Activated B cell treated with CpG ODN at 0.5 μM for 24 hours (primary cell): ENCODE results near the gene PES1. TPM values are rescaled to one million over a fixed set of nuclear protein-coding genes. Genes with fewer than 3 reads are reported as not detected.

ENCODE experiments used
- ATAC-seq: fragments of 200-7000 bp; cut with Tn5 transposase; one replicate; pipeline ENCODE4 v1.10.0; 2021; ENCODE audit warnings: low read depth, mild to moderate bottlenecking, moderate library complexity
- CTCF ChIA-PET: fragments of 350-600 bp; sonication (Branson Sonifier 250); formaldehyde crosslinking; loops from one replicate; lab custom pipeline; 2021; ENCODE audit warnings: antibody characterized with exemption; lab: Charles Lee
- POLR2A ChIA-PET: fragments of 350-600 bp; sonication (Branson Sonifier 250); formaldehyde crosslinking; loops from one replicate; lab custom pipeline; 2021; ENCODE audit warnings: antibody characterized with exemption; lab: Charles Lee
- DNase-seq: peaks from one replicate; pipeline ENCODE4 v3.0.0; 2022
- H3K27ac Mint-ChIP-seq: one replicate; pipeline ENCODE4 v1.8.0; 2020; ENCODE audit warnings: mixed read lengths
- H3K27me3 Mint-ChIP-seq: one replicate; pipeline ENCODE4 v1.8.0; 2021; ENCODE audit warnings: mixed read lengths
- H3K36me3 Mint-ChIP-seq: one replicate; pipeline ENCODE4 v1.8.0; 2021; ENCODE audit warnings: low read depth, mixed read lengths
- H3K4me1 Mint-ChIP-seq: one replicate; pipeline ENCODE4 v1.8.0; 2021; ENCODE audit warnings: mixed read lengths
- H3K4me3 Mint-ChIP-seq: one replicate; pipeline ENCODE4 v1.8.0; 2020; ENCODE audit warnings: mild to moderate bottlenecking, mixed read lengths
- H3K9me3 Mint-ChIP-seq: one replicate; pipeline ENCODE4 v1.8.0; 2020; ENCODE audit warnings: mixed read lengths
- intact Hi-C: fragments of 100-400 bp; cut with micrococcal nuclease; formaldehyde crosslinking; loops from one replicate; pipeline ENCODE4 v1.15.1; 2024
- total RNA-seq: library from RNA; stranded (reverse); gene quantifications from 2 replicates; pipeline ENCODE4 v1.2.3, GENCODE V29; 2022
- TF ChIP-seq, protein P1 (sequence below): fragments of 200-600 bp; IDR thresholded peaks from one replicate; pipeline ENCODE4 v1.8.0; 2022; ENCODE audit warnings: antibody characterized with exemption, mild to moderate bottlenecking

PES1 gene
- 124 TPM in 2 replicates for total RNA-seq

- POLR2A ChIA-PET = interaction anchor here (0.7 to 2.0 kb wide), 9 partner anchors 9 to 377 kb away, joined by 3 to 11 read pairs (median 6); partner anchors contain the start of genes CCDC157, MORC2, SF3A1 and SLC35E4
- Mint-ChIP-seq H3K4me3 (no peak within 1 kb of the TSS), H3K27ac (no peak within 1 kb of the TSS), H3K4me1 (no peaks in the 10 kb centered on the region), H3K27me3 (peaks cover 1% of the 10 kb centered on the region), H3K36me3 (peaks cover 30% of the 10 kb centered on the region), H3K9me3 (no peaks in the 10 kb centered on the region)
- DNase-seq (peak; percentile 87), ATAC-seq (peak; percentile 95)
- TF ChIP-seq, protein P1, sequence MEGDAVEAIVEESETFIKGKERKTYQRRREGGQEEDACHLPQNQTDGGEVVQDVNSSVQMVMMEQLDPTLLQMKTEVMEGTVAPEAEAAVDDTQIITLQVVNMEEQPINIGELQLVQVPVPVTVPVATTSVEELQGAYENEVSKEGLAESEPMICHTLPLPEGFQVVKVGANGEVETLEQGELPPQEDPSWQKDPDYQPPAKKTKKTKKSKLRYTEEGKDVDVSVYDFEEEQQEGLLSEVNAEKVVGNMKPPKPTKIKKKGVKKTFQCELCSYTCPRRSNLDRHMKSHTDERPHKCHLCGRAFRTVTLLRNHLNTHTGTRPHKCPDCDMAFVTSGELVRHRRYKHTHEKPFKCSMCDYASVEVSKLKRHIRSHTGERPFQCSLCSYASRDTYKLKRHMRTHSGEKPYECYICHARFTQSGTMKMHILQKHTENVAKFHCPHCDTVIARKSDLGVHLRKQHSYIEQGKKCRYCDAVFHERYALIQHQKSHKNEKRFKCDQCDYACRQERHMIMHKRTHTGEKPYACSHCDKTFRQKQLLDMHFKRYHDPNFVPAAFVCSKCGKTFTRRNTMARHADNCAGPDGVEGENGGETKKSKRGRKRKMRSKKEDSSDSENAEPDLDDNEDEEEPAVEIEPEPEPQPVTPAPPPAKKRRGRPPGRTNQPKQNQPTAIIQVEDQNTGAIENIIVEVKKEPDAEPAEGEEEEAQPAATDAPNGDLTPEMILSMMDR = no peak
- CTCF ChIA-PET = interaction anchor here (0.9 to 1.0 kb wide), 2 partner anchors 43 kb away, joined by 3 to 5 read pairs; no protein-coding TSS in a partner anchor
- intact Hi-C loops = loop anchor here (1.0 to 5.0 kb wide), 12 partner anchors 11 to 709 kb away; partner anchors contain the start of genes CASTOR1, DUSP18, MTMR3 and OSM
Measured at GRCh38 chr22:30591588-30592359, at the start of gene PES1. PES1 (minus strand) TSS chr22:30591910; CDS start chr22:30591833, 77 bp downstream.

DNA sequence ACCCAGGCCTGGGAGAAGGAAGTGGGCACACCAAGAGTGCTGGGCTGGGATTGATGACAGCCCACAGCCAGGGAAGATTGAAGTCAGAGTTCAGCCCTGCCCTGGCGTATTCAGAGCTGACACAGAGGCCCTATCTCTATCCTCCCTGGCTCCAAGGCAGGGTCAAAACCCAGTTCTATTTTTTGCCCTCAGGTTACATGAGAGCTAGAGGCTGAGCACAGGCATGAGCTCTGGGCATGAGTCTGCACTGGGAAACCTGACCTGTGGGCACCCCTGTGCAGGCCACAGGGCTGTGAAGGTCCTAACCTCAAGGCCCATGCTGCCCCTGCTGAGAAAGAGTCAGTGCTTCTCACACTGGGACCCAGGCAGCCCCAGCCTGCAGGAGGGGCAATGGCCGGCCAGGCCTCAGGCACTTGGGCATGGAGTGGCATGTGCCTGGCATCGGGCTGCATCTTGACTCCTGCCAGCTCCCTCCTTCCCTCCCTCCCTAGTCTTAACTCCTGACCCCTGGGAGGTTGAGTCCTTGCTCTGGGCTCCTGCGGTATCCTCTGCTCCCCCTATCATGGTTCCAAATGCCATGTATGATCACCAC, 49.2 kb upstream of the PES1 start:
- CTCF ChIA-PET = no interaction called here
- DNase-seq (no peak), ATAC-seq (no peak)
- H3K27ac Mint-ChIP-seq = no peak overlapping the region
- POLR2A ChIA-PET = interaction anchor here (0.6 kb wide), 1 partner anchor 279 kb away, joined by 9 read pairs; no protein-coding TSS in a partner anchor
- TF ChIP-seq, protein P1 = no peak
- H3K27me3 Mint-ChIP-seq = no peaks in the 10 kb centered on the region
- peaks cover 7% of the 10 kb centered on the region for H3K4me1 Mint-ChIP-seq
- H3K4me3 Mint-ChIP-seq = no peak overlapping the region
- peaks cover 3% of the 10 kb centered on the region for H3K36me3 Mint-ChIP-seq
- intact Hi-C loops = no loop called here
- H3K9me3 Mint-ChIP-seq = no peaks in the 10 kb centered on the region

DNA sequence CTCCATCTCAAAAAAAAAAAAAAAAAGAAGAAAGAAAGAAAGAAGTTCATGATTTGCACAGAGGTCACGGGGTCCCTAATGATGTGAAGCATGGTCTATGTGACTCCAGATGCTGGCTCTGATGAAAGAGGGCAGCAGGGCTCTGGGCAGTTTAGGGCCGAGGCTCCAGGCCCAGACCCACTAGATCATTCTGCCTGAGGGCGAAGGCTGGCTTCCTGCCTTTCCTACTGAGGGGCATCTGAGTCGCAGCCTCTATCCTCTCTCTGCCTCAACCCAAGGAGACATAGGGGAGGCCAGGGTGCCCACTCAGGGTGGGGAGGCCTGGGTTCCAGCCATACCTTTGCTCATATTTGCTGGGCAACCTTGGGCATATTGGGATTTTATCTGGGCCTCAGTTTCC, 48.7 kb upstream of the PES1 start:
- ChIA-PET CTCF (no interaction called here), POLR2A (no interaction called here)
- intact Hi-C loops = no loop called here
- Mint-ChIP-seq H3K27me3 (no peaks in the 10 kb centered on the region), H3K4me3 (no peak overlapping the region), H3K27ac (no peak overlapping the region), H3K9me3 (no peaks in the 10 kb centered on the region), H3K4me1 (peaks cover 10% of the 10 kb centered on the region), H3K36me3 (peaks cover 3% of the 10 kb centered on the region)
- ATAC-seq = no peak
- no peak for DNase-seq
- TF ChIP-seq, protein P1 = no peak

DNA sequence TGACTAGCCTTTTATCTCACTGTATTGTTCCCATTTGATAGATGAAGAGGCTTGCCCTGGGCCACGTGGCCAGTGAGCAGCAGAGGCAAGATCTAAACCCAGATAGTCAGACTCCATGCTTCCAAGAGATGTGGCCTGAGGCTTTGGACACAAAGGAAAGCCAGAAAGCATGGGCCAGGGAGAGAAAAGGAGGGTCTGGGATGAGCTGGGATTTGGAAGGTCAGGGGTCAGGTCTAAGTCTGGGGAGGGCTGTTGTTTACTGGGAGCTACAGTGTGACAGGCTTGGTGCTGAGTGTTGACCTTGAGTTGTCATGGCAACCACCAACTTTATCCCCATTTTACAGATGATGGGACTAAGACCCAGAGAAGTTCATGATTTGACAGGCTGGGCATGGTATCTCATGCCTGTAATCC, 46.0 kb upstream of the PES1 start:
- H3K27ac Mint-ChIP-seq = no peak overlapping the region
- ATAC-seq (no peak), DNase-seq (no peak)
- ChIA-PET CTCF (no interaction called here), POLR2A (no interaction called here)
- no peak overlapping the region for H3K4me3 Mint-ChIP-seq
- TF ChIP-seq, protein P1 = no peak
- H3K9me3 Mint-ChIP-seq = no peaks in the 10 kb centered on the region
- intact Hi-C loops = loop anchor here (5.0 kb wide), 1 partner anchor 1250 kb away; the partner anchor contains the start of gene AP1B1
- H3K36me3 Mint-ChIP-seq = peaks cover 3% of the 10 kb centered on the region
- peaks cover 20% of the 10 kb centered on the region for H3K4me1 Mint-ChIP-seq
- no peaks in the 10 kb centered on the region for H3K27me3 Mint-ChIP-seq
